GM19452 (cell line): ENCODE measurements around the gene ELL.

Source experiments
- ATAC-seq: cut with Tn5 transposase; IDR thresholded peaks from one replicate; pipeline ENCODE4 v1.9.1; 2021; ENCODE audit not compliant: unreplicated experiment

The ELL gene

GRCh38 chr19:18474366-18474887 lies 47.4 kb downstream of the ELL start:
- ATAC-seq = no peak

- ATAC-seq = no peak
Observed at GRCh38 chr19:18473706-18474087, 48.2 kb downstream of the ELL start.

GRCh38 chr19:18473003-18473705 lies 48.7 kb downstream of the ELL start:
- ATAC-seq = no peak

- ATAC-seq = no peak
Observed at GRCh38 chr19:18470787-18471186, 51.1 kb downstream of the ELL start.

GRCh38 chr19:18469069-18469846 lies 52.6 kb downstream of the ELL start:
- no peak for ATAC-seq

GRCh38 chr19:18468517-18468916 lies 53.4 kb downstream of the ELL start:
- ATAC-seq = no peak

- ATAC-seq = no peak
Observed at GRCh38 chr19:18467978-18468377, 53.9 kb downstream of the ELL start.

GRCh38 chr19:18466354-18466753 lies 55.5 kb downstream of the ELL start:
- ATAC-seq = no peak

GRCh38 chr19:18465964-18466339 lies 55.9 kb downstream of the ELL start:
- no peak for ATAC-seq

GRCh38 chr19:18465214-18465963 lies 56.5 kb downstream of the ELL start:
- ATAC-seq = no peak

- ATAC-seq = no peak
Observed at GRCh38 chr19:18464646-18465045, 57.2 kb downstream of the ELL start.

- ATAC-seq = no peak
Observed at GRCh38 chr19:18461471-18461870, 60.4 kb downstream of the ELL start.

GRCh38 chr19:18460900-18461299 lies 61.0 kb downstream of the ELL start:
- no peak for ATAC-seq

- ATAC-seq = no peak
Observed at GRCh38 chr19:18457483-18458331, 64.2 kb downstream of the ELL start.

GRCh38 chr19:18456974-18457373 lies 64.9 kb downstream of the ELL start:
- no peak for ATAC-seq

- no peak for ATAC-seq
Observed at GRCh38 chr19:18456279-18456678, 65.6 kb downstream of the ELL start.

GRCh38 chr19:18453269-18454024 lies 68.4 kb downstream of the ELL start:
- no peak for ATAC-seq

- no peak for ATAC-seq
Observed at GRCh38 chr19:18452386-18452785, 69.5 kb downstream of the ELL start.

- no peak for ATAC-seq
Observed at GRCh38 chr19:18450931-18451836, 70.7 kb downstream of the ELL start.
